Astrocyte of the spinal cord (primary cell): Measurements from ENCODE around the gene RAD50.

Source experiments
- DNase-seq: peaks from one replicate; pipeline ENCODE4 v3.0.0; 2011; ENCODE audit warnings: low read depth, low spot score
- H3K4me3 ChIP-seq: 2 replicates; pipeline ENCODE4 v1.5.1; 2011; ENCODE audit warnings: low read depth, mild to moderate bottlenecking, low read length, moderate library complexity
- in situ Hi-C: cut with HindIII; loops from 2 replicates; pipeline ENCODE4 v1.10.0; 2017; ENCODE audit warnings: low sequenced_read_pairs
- TF ChIP-seq, protein P1 (sequence below): IDR thresholded peaks from 2 replicates; pipeline ENCODE4 v1.5.1; 2012; ENCODE audit warnings: low read depth, mild to moderate bottlenecking, low read length, inconsistent platforms

The RAD50 gene

GRCh38 chr5:132526974-132527564 is 29.7 kb upstream of the RAD50 start:
- TF ChIP-seq, protein P1, sequence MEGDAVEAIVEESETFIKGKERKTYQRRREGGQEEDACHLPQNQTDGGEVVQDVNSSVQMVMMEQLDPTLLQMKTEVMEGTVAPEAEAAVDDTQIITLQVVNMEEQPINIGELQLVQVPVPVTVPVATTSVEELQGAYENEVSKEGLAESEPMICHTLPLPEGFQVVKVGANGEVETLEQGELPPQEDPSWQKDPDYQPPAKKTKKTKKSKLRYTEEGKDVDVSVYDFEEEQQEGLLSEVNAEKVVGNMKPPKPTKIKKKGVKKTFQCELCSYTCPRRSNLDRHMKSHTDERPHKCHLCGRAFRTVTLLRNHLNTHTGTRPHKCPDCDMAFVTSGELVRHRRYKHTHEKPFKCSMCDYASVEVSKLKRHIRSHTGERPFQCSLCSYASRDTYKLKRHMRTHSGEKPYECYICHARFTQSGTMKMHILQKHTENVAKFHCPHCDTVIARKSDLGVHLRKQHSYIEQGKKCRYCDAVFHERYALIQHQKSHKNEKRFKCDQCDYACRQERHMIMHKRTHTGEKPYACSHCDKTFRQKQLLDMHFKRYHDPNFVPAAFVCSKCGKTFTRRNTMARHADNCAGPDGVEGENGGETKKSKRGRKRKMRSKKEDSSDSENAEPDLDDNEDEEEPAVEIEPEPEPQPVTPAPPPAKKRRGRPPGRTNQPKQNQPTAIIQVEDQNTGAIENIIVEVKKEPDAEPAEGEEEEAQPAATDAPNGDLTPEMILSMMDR = no peak
- in situ Hi-C loops = no loop called here
- no peak overlapping the region for H3K4me3 ChIP-seq
- DNase-seq = peak; percentile 6

GRCh38 chr5:132528021-132528420 is 28.8 kb upstream of the RAD50 start:
- DNase-seq = no peak
- no peak overlapping the region for H3K4me3 ChIP-seq
- in situ Hi-C loops = no loop called here
- TF ChIP-seq, protein P1 = no peak

DNA sequence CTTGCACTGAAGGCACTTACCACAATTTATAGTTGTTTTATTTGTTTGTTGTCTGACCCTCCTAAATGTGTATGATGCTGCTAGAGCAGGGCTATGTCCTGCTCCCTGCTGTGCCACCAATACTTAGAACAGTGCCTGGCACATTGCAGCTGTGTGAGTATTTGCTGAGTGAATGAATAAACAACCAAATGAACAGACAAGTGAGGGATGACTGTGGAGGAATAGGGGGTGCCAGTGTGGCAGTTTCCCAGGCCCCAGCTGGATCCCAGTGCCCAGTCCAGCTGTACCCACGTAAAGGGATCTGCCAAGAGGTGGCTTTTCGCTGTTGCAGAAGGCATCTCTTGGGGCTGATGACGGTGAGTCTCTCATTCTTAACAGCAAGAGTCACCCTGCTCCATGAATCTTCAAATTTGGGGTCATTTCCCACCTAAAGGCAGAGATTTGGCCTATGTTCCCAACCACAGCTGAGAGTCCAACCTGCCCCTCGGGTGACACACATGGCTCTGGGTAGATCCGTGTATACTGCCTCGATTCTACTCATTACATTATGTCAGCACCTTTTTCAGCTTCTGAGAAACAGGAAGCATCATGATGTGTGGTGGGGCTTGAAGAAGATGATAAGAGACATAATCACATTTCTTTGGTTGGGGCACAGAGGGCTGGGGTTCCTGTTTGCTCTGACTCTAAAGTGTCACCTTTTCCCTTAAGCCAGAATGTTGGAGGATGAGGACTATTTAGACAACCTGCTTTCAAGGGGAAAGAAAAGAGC is 27.7 kb upstream of the RAD50 start:
- in situ Hi-C loops = no loop called here
- no peak for DNase-seq
- TF ChIP-seq, protein P1 = no peak
- H3K4me3 ChIP-seq = no peak overlapping the region

DNA sequence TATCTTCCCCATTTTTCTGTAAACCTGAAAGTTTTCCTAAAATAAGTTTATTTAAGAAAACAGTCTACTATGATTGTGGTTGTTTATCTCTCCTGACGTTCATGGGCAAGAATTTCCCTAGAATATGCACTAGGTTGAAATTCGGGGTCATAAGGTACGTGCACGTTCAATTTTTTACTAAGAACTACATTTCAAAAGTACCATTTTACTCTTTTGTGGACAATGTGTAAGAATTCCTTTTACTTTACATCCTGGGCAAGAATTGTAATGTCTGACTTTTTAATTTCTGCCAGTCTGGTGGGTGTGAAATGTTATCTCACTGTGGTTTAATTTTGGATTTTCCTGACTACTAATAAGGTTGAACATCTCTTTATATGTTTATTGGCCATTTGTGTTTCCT is 25.8 kb upstream of the RAD50 start:
- no peak overlapping the region for H3K4me3 ChIP-seq
- TF ChIP-seq, protein P1 = no peak
- DNase-seq = no peak
- in situ Hi-C loops = no loop called here

- no peak overlapping the region for H3K4me3 ChIP-seq
- in situ Hi-C loops = no loop called here
- TF ChIP-seq, protein P1 = no peak
- DNase-seq = no peak
Measured at GRCh38 chr5:132539716-132540115, 17.1 kb upstream of the RAD50 start.

GRCh38 chr5:132540149-132540548 is 16.6 kb upstream of the RAD50 start:
- DNase-seq = no peak
- TF ChIP-seq, protein P1 = no peak
- H3K4me3 ChIP-seq = no peak overlapping the region
- in situ Hi-C loops = no loop called here
